Colonic mucosa (tissue), 4 donors: Measurements from ENCODE around the gene TM4SF18. TPM values are rescaled to one million over a fixed set of nuclear protein-coding genes. Genes with fewer than 3 reads are reported as not detected.
A peak's percentile ranks its signal among the peaks of the same experiment; 100 is the strongest.

Experiments
- DNase-seq: peaks from one replicate; pipeline ENCODE4 v3.0.0-alpha.2; 2020
- H3K27ac ChIP-seq: fragments of 200-600 bp; one replicate; pipeline ENCODE4 v1.8.0; 2021
- H3K27me3 ChIP-seq: fragments of 200-600 bp; one replicate; pipeline ENCODE4 v1.8.0; 2021
- H3K36me3 ChIP-seq: fragments of 200-600 bp; one replicate; pipeline ENCODE4 v1.8.0; 2021
- H3K4me1 ChIP-seq: fragments of 200-600 bp; one replicate; pipeline ENCODE4 v1.8.0; 2021; ENCODE audit warnings: mild to moderate bottlenecking
- H3K4me3 ChIP-seq: fragments of 200-600 bp; one replicate; pipeline ENCODE4 v1.8.0; 2021
- H3K9ac ChIP-seq, 2 donors: one replicate each; pipeline ENCODE4 v1.7.0; 2013; ENCODE audit warnings: control low read depth in 2 of 2, low read depth in 2 of 2, low read length in 2 of 2
- H3K9me3 ChIP-seq: fragments of 200-600 bp; one replicate; pipeline ENCODE4 v1.8.0; 2021
- CTCF ChIP-seq: fragments of 200-600 bp; IDR thresholded peaks from one replicate; pipeline ENCODE4 v1.8.0; 2022; ENCODE audit warnings: antibody characterized with exemption, mild to moderate bottlenecking
- intact Hi-C: fragments of 100-400 bp; cut with DNase I; formaldehyde crosslinking; loops from one replicate; pipeline ENCODE4 v1.14.1; 2022
- total RNA-seq, 2 donors: library from RNA; stranded (reverse); fragmentation: NEBNext Ultra II Directional in 1 of 2; extraction: Animal tissue kit (Norgen Biotek cat#: 25700) in 1 of 2; gene quantifications; one replicate each; pipeline ENCODE4 v1.2.1, GENCODE V29; 2021
- donor health status: healthy.
- donor health status: DM: no; HTN: no; CAD: no.
- donor health status: DM: no; HTN: no; CAD: no.

Gene TM4SF18
- total RNA-seq, 2 donors from 2014 or later = 0.72 to 2.1 TPM

DNA sequence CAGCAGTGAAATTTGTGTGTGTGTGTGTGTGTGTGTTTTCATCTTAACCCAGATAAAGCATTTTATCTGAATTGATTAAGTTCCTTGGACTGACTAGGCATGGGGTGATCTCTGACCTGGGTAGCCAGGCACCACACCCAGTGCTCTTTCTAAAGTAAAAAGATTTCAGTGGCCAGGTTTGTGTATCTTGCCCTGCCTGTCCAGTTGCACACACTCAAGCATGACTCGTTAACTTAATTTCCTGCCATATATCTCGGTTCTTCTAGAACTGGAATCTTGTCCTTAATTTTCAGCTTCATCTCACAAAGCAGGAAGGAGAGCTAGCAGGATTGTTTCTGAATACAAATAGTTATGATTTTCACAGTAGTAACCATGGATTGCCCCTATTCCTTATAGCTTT, 17.0 kb downstream of the TM4SF18 start:
- peak overlapping the region; percentile 43 for H3K27ac ChIP-seq
- no peaks in the 10 kb centered on the region for H3K27me3 ChIP-seq
- no peak for TF ChIP-seq CTCF
- H3K4me1 ChIP-seq = no peaks in the 10 kb centered on the region
- H3K4me3 ChIP-seq = no peak overlapping the region
- no peak overlapping the region for H3K9ac ChIP-seq
- no peak for DNase-seq
- intact Hi-C loops = no loop called here
- no peaks in the 10 kb centered on the region for H3K9me3 ChIP-seq
- H3K36me3 ChIP-seq = no peaks in the 10 kb centered on the region

DNA sequence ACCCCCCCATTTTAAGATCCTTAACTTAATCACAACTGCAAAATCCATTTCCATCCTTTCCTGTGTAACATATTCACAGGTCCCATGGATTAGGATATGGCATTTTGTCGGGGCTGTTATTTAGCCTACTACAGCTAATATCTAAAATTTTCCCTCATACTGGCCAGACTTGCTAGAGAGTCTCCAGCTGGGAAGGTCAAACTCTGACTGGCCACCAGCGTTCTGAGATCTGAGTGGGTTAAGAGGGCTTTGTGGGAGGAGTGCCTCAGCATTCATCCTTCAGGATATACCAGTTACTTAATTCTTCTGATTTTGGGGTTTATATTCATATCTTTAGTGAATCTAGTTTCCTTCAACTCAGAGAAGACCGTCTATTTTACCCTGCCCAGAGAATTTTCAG, 17.7 kb downstream of the TM4SF18 start:
- Histone ChIP-seq H3K4me1 (no peaks in the 10 kb centered on the region), H3K27ac (no peak overlapping the region), H3K27me3 (no peaks in the 10 kb centered on the region), H3K9ac (no peak overlapping the region), H3K4me3 (no peak overlapping the region), H3K36me3 (no peaks in the 10 kb centered on the region), H3K9me3 (no peaks in the 10 kb centered on the region)
- TF ChIP-seq CTCF = no peak
- intact Hi-C loops = no loop called here
- DNase-seq = no peak

- H3K36me3 ChIP-seq = no peaks in the 10 kb centered on the region
- H3K27ac ChIP-seq = no peak overlapping the region
- no peak for TF ChIP-seq CTCF
- intact Hi-C loops = no loop called here
- no peak overlapping the region for H3K4me3 ChIP-seq
- H3K9ac ChIP-seq = no peak overlapping the region
- H3K27me3 ChIP-seq = no peaks in the 10 kb centered on the region
- no peaks in the 10 kb centered on the region for H3K9me3 ChIP-seq
- no peak for DNase-seq
- no peaks in the 10 kb centered on the region for H3K4me1 ChIP-seq
Measured at GRCh38 chr3:149314807-149315578, 18.4 kb downstream of the TM4SF18 start.

- no peaks in the 10 kb centered on the region for H3K9me3 ChIP-seq
- no peak for DNase-seq
- no peaks in the 10 kb centered on the region for H3K4me1 ChIP-seq
- no peak overlapping the region for H3K4me3 ChIP-seq
- no peak for TF ChIP-seq CTCF
- H3K36me3 ChIP-seq = no peaks in the 10 kb centered on the region
- H3K9ac ChIP-seq = no peak overlapping the region
- no peaks in the 10 kb centered on the region for H3K27me3 ChIP-seq
- intact Hi-C loops = no loop called here
- H3K27ac ChIP-seq = no peak overlapping the region
Measured at GRCh38 chr3:149313542-149313941, 19.9 kb downstream of the TM4SF18 start.

DNA sequence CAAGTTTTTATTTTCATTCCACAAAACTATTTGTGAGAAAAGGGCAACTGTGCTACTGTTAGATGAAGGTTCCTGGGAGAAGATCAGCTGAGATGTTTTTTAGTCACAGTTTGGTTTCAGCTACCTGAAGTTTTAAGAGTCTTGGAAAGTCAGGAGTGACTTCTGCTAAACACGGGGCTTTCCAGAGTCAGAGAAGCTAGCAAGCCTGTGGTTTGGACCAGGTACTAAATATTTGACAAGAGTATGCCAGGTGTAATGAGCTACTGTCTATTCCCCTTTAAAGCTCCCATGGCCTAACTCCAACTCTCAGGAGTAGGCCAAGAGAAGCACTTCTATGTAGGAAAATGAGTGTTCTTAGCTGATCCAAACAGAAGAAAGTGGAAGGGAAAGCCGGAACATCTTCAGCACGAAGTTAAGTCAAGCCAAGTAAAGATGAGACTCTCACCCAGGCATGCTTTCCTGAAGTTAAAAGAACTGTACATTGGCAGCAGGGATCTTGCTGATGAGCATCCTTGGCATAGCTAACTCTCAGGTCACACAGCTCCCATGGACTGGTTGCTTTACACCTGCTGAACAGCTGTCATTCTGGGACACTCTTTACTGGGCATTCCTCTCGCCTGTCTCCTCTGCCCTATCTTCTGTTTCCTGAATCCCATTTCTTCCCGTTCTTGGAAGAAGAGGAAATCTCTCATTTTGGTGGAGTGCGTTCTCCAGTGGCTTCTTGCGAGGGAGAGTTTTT, 22.5 kb downstream of the TM4SF18 start:
- Histone ChIP-seq H3K9ac (no peak overlapping the region), H3K4me3 (no peak overlapping the region), H3K4me1 (no peaks in the 10 kb centered on the region), H3K9me3 (no peaks in the 10 kb centered on the region), H3K27ac (no peak overlapping the region), H3K27me3 (no peaks in the 10 kb centered on the region), H3K36me3 (no peaks in the 10 kb centered on the region)
- no peak for DNase-seq
- intact Hi-C loops = no loop called here
- TF ChIP-seq CTCF = no peak
